Measurements from ENCODE around the gene RAPGEF6.

The RAPGEF6 gene

DNA sequence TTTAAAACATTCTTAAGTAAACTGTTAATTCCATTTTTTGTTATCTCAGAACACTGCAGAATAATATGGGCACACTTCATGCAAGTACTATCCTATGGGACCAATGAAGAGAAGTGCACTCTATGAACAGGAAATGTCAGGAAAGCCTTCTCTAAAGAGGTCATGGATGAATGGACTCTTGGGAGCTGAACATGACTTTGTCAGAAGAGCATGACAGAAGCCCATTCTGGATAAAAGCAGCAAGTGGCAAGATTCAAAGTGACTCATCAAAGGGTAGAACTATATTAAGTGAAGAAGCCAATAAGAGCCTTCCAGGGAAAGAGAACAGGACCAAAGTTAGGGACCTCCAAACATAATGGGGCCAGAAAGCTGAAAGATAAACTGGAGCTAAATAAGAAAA lies 94.0 kb downstream of the RAPGEF6 start:
- DNase-seq = no peak
- ATAC-seq = no peak

- ATAC-seq (no peak), DNase-seq (no peak)
Measured at GRCh38 chr5:131539251-131539650, 95.8 kb downstream of the RAPGEF6 start.

GRCh38 chr5:131538177-131538593 lies 96.8 kb downstream of the RAPGEF6 start:
- ATAC-seq = peak; percentile 42

DNA sequence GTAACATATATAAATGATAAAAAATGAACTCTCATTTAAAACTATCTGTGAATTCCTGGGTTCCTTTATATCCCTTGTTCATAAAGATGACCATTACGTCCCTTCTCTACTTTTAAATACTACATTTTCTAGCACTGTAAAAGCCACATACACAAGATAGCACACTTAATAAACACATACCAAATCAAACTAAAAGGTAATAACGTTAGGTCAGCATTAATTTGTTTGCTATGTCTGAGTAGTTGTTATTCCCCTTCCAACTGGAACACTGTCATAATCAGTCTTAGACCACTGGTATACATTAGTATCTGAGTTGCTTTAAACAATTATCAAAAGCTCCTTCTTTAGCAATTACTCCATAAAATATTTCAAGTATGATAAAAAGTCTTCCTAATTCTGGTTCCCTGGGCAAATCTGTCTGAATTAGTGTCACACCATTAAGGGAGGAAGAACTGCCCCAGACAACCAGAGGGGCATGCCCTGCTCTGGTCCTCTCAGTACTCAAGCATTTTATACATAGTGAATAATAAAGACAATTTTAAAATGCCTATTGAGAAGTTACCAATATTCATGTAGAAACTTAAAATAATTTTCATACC lies 98.1 kb downstream of the RAPGEF6 start:
- ATAC-seq (no peak), DNase-seq (no peak)

More at GRCh38 chr5:131538177-131538593, 96.8 kb downstream of the RAPGEF6 start:
- no peak for DNase-seq

GRCh38 chr5:131536211-131536826 lies 98.7 kb downstream of the RAPGEF6 start:
- ATAC-seq (peak; percentile 65), DNase-seq (no peak)

GRCh38 chr5:131534974-131535373 lies 100.1 kb downstream of the RAPGEF6 start:
- no peak for ATAC-seq
- DNase-seq = no peak

- DNase-seq (no peak), ATAC-seq (no peak)
Measured at GRCh38 chr5:131533836-131534235, 101.2 kb downstream of the RAPGEF6 start.

DNA sequence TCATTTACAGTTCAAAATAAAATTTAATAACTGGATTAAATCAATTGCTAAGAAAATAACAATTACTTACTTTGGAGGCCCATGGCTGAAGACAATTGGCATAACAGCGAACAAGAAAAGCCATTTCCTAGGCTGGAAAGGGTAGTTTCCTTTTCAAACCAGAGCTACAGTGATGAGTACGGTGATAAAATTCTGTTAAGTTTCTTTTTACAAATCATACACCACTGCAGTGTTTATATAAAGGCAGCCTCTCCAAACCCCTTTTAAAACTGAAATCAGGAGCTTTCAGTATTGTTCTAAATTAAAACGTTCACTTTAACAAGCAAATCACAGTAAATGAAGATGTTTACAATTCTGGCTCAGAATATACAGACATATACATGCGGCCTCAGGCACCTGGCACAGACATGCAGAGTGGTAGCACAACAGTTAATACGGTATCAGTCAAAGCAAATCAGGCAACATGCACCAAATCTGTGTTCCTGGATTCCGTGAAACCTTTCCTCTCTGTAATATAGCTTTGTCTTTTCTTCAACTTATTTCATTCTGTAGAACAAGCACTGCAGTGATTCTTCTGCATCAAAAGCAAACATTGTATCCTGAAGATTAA lies 102.9 kb downstream of the RAPGEF6 start:
- ATAC-seq = peak; percentile 34
- DNase-seq = no peak

DNA sequence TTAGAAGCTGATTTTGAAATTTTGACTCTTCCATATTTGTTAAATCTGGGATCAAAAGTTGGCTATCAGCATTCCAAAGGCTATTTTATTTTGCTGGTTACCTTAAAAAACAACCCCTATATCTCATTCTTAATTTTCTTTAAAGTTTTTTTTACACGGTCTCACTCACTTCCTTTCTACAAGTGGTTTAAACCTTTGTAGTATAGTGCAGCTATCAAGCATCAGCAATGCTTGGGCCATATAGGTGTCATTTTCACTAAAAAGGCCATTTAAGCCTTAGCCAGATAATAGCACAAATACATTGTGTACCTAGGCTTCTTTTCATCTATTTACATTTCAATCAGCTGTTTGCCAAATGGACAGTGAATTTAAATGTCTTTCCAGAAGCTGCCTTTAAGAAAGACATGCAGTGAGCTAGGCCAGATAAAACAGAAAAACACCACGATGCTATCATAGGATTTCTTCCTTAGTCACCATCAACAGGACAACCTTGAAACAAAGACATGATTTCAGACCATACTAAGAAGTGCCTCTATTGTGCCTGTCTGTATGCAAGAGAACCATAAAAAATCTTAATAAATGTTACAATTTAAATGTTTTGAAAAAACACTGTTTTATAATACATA lies 104.2 kb downstream of the RAPGEF6 start:
- DNase-seq = no peak
- no peak for ATAC-seq

GRCh38 chr5:131528682-131529081 lies 106.3 kb downstream of the RAPGEF6 start:
- ATAC-seq (no peak), DNase-seq (no peak)

DNA sequence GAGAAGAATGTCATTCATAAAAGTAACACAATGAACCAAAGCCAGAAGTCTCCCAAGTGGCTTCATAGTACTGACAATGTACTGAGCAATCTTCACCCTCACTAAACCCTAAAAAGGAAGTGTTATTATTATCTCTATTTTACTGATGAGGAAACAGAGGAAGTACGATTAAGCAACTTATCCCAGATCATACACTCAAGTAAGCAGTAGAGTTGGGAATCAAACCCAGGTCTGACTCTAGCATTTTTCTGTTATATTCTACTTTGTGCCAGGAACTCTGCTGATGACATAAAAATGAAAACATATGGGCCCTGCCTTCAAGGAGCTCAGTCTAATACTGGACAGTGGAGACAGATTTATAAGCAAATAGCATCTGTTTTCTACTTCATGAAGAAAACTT lies 109.2 kb downstream of the RAPGEF6 start:
- no peak for DNase-seq

GRCh38 chr5:131524431-131524830 lies 110.6 kb downstream of the RAPGEF6 start:
- no peak for ATAC-seq

More for the DNA sequence above, 109.2 kb downstream of the RAPGEF6 start:
- ATAC-seq = no peak

GRCh38 chr5:131523500-131524185 lies 111.4 kb downstream of the RAPGEF6 start:
- DNase-seq (no peak), ATAC-seq (no peak)

More at GRCh38 chr5:131524431-131524830, 110.6 kb downstream of the RAPGEF6 start:
- DNase-seq = no peak

GRCh38 chr5:131521252-131521651 lies 113.8 kb downstream of the RAPGEF6 start:
- ATAC-seq (no peak), DNase-seq (no peak)

GRCh38 chr5:131515348-131515747 lies 119.7 kb downstream of the RAPGEF6 start:
- ATAC-seq (no peak), DNase-seq (no peak)

DNA sequence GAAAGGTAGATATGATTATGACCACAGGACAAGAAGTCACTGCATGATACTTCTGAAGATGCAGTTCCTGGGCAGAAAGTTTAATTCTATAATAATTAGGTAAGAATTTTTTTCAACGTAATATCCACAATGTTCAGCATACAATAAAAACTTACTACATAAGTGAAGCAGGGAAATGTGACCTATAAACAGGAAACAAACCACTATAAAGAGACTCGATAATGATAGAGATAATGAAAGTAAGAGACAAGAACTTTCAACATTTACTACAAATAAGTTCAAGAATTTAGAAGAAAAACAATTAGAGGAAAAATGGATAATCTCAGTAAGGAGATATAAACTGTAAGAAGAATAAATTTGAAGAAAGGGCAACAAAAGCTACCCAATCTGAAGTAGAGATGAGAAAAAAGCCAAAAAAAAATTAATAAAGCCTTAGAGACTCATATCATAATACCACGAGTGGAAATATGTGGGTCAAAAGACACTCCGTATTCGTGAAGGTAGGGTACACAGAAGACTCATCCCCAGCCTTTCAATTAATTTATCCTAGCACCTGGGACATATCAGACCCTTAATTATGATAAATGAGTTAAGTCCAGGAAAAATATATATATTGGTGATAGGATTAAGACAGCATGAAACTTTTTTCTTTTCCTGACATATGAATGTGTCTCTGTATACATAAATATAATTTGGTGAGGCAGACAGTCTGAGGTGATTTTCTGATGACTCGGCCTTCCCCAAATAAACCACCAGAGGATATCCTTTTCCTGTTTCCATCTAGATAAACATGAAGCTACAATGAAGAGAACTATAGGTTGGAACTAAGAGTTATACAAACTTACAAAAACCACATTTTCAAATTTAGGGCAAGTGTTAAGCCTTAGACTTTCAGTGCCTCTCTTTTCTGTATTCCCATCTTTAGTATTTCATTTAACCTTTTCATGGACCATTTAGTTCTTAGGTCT lies 120.4 kb downstream of the RAPGEF6 start:
- DNase-seq = no peak
- ATAC-seq = peak; percentile 81

GRCh38 chr5:131513780-131514179 lies 121.2 kb downstream of the RAPGEF6 start:
- ATAC-seq = peak; percentile 34
- DNase-seq = peak; percentile 15

DNA sequence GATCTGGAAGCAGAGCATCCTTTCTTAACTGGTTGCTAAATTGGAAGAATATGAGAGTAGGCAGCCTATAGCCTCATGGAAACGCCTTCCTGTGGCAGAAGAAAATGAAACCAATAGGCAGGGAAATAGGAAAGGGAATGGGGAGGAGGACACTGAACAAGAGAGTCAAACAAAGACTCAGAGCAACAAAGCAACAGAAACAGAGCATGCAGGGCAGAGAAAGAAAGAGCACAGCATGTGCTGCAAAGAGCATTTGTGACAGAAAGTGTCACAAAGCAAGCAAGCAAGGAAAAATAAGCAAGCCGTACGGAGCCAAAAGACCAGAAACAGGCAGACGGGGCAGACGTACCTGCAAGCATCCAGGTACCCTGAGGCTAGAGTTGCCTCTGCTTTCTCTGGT lies 123.1 kb downstream of the RAPGEF6 start:
- no peak for ATAC-seq
- DNase-seq = no peak

- ATAC-seq (no peak), DNase-seq (no peak)
Measured at GRCh38 chr5:131509801-131510200, 125.2 kb downstream of the RAPGEF6 start.

- no peak for DNase-seq
Measured at GRCh38 chr5:131505237-131505908, 129.7 kb downstream of the RAPGEF6 start.

DNA sequence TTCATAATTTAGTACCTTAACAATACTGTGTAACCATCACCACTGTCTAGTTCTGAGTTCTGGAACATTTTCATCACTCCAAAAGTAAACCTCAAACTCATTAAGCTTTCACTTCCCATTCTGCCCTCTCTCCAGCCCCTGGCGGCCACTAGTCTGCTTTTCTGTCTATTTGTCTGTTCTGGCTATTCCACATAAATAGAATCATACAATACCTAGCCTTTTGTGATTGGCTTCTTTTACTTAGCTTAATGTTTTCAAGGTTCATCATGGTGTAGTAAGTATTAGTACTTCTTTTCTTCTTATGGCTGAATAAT lies 138.7 kb downstream of the RAPGEF6 start:
- DNase-seq (no peak), ATAC-seq (peak; percentile 86)

More at GRCh38 chr5:131505237-131505908, 129.7 kb downstream of the RAPGEF6 start:
- ATAC-seq = no peak

Data from stimulated activated naive CD8-positive, alpha-beta T cell treated with anti-CD3 and anti-CD28 coated beads, Interleukin-15, Interleukin-2, amounts not matched to agents 100 U/mL and 50 U/mL, for 24 hours (primary cell).